Suprapubic skin (tissue), 4 donors: ENCODE measurements around the gene LAMTOR4. TPM values are rescaled to one million over a fixed set of nuclear protein-coding genes. Genes with fewer than 3 reads are reported as not detected.

ENCODE experiments used
- DNase-seq, 2 donors: peaks; one replicate each; pipeline ENCODE4 v3.0.0-alpha.2; 2019; ENCODE audit warnings: low spot score in 2 of 2
- H3K27ac ChIP-seq: fragments of 200-600 bp; sonication (generic); one replicate; pipeline ENCODE4 v1.5.1; 2019
- H3K27me3 ChIP-seq: fragments of 200-600 bp; sonication (generic); one replicate; pipeline ENCODE4 v1.5.1; 2019
- H3K36me3 ChIP-seq: fragments of 200-600 bp; sonication (generic); one replicate; pipeline ENCODE4 v1.5.1; 2019
- H3K4me1 ChIP-seq: fragments of 200-600 bp; sonication (generic); one replicate; pipeline ENCODE4 v1.5.1; 2019
- H3K4me3 ChIP-seq: fragments of 200-600 bp; sonication (generic); one replicate; pipeline ENCODE4 v1.5.1; 2019; ENCODE audit warnings: mild to moderate bottlenecking
- H3K9me3 ChIP-seq: fragments of 200-600 bp; sonication (generic); one replicate; pipeline ENCODE4 v1.5.1; 2019
- EP300 ChIP-seq: sonication (generic); formaldehyde crosslinking; IDR thresholded peaks from one replicate; pipeline ENCODE4 v1.6.1; 2017; ENCODE audit warnings: antibody characterized with exemption
- POLR2A ChIP-seq, 2 donors: fragments of 450-650 bp; IDR thresholded peaks; one replicate each; pipeline ENCODE4 v1.6.1; 2017; ENCODE audit warnings: antibody characterized with exemption in 2 of 2, mild to moderate bottlenecking in 2 of 2, moderate library complexity in 2 of 2
- POLR2AphosphoS5 ChIP-seq, 3 donors: sonication (generic); formaldehyde crosslinking; IDR thresholded peaks; one replicate each; pipeline ENCODE4 v1.6.1; 2017; ENCODE audit warnings: antibody characterized with exemption in 3 of 3
- WGBS: methylation state at CpG from one replicate; pipeline ENCODE4 v1.1.5; 2018; 5-methylcytosine and 5-hydroxymethylcytosine counted together
- total RNA-seq, 4 donors: library from RNA; depleted of rRNA; stranded (reverse); fragments of >200 nt; gene quantifications; one replicate each; pipeline ENCODE4 v1.1.0, GENCODE V29; 2016
- TF ChIP-seq, protein P1 (sequence below), 2 donors: fragments of 200-600 bp in 1 of 2; fragments of 450-650 bp in 1 of 2; sonication (generic) in 1 of 2; IDR thresholded peaks; one replicate each; pipeline ENCODE4 v1.5.1; 2016 to 2019; ENCODE audit warnings: antibody characterized with exemption in 2 of 2, mild to moderate bottlenecking in 1 of 2, moderate library complexity in 1 of 2

LAMTOR4 gene
- total RNA-seq, 4 donors from 2014 or later, result 346 to 682 (median 537) TPM

DNA sequence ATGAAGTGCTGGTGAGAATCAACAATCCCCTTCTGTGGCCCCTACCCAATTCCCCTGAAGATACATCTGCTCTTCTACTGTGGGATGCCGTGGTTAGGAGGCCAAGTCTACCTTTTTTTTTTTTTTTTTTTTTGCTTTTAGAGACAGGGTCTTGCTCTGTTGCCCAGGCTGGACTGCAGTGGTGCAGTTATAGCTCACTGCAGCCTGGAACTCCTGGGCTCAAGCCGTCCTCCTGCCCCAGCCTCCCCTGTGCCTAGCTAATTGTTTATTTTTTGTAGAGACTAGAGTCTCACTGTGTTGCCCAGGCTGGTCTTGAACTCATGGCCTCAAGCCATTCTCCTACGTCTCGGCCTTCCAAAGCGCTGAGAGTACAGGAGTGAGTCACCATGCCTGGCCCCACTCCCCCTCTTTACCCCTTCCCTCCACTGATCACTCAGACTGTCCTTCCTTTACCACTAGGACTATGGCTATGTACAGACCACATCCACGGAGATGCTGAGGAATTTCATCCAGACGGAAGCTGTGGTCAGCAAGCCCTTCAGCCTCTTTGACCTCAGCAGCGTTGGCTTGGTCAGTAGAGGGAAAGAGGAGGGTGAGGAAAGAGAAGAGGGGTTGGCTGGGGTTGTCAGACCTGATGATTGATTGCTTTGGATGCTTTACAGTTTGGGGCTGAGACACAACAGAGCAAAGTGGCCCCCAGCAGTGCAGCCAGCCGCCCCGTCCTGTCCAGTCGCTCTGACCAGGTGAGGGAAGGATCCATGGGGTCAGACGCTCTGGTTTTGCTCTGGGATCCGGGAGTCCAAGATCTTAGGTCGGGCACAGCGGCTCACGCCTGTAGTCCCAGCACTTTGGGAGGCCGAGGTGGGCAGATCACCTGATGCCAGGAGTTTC, 45.5 kb upstream of the LAMTOR4 start:
- Histone ChIP-seq H3K9me3 (no peaks in the 10 kb centered on the region), H3K4me3 (no peak overlapping the region), H3K27me3 (no peaks in the 10 kb centered on the region), H3K4me1 (peaks cover 24% of the 10 kb centered on the region), H3K27ac (no peak overlapping the region), H3K36me3 (peaks cover 60% of the 10 kb centered on the region)
- TF ChIP-seq, protein P1, sequence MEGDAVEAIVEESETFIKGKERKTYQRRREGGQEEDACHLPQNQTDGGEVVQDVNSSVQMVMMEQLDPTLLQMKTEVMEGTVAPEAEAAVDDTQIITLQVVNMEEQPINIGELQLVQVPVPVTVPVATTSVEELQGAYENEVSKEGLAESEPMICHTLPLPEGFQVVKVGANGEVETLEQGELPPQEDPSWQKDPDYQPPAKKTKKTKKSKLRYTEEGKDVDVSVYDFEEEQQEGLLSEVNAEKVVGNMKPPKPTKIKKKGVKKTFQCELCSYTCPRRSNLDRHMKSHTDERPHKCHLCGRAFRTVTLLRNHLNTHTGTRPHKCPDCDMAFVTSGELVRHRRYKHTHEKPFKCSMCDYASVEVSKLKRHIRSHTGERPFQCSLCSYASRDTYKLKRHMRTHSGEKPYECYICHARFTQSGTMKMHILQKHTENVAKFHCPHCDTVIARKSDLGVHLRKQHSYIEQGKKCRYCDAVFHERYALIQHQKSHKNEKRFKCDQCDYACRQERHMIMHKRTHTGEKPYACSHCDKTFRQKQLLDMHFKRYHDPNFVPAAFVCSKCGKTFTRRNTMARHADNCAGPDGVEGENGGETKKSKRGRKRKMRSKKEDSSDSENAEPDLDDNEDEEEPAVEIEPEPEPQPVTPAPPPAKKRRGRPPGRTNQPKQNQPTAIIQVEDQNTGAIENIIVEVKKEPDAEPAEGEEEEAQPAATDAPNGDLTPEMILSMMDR (IDR thresholded peaks at IDR 0.05), result no peak
- no peak for TF ChIP-seq EP300
- no peak for TF ChIP-seq POLR2A (IDR thresholded peaks at IDR 0.05)
- no peak for TF ChIP-seq POLR2AphosphoS5 (IDR thresholded peaks at IDR 0.05)
- 86% methylated on average over 17 of the region's 17 CpGs for WGBS
- no peak for DNase-seq

DNA sequence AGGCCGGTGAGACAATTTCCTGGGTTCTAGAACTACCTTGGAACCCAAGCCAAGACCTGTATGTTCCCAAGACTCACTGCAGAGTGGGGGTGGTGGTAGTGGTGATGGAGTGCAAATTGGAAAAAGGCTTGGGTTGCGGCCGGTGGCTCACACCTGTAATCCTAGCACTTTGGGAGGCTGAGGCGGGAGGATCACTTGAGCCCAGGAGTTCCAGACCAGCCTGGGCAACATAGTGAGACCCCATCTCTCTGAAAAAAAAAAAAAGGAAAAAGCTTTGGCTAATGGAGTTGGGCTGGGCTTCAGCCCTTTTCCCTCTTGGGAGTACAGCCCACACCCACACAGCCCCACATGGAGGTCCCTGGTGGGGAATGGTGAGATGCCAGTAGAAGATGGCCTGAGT, 43.2 kb upstream of the LAMTOR4 start:
- no peak for DNase-seq
- H3K27ac ChIP-seq, result no peak overlapping the region
- 96% methylated on average over 4 of the region's 4 CpGs for WGBS
- peaks cover 10% of the 10 kb centered on the region for H3K4me1 ChIP-seq
- H3K27me3 ChIP-seq, result no peaks in the 10 kb centered on the region
- H3K9me3 ChIP-seq, result no peaks in the 10 kb centered on the region
- TF ChIP-seq, protein P1 (IDR thresholded peaks at IDR 0.05), result no peak
- TF ChIP-seq POLR2A (IDR thresholded peaks at IDR 0.05) (no peak), POLR2AphosphoS5 (IDR thresholded peaks at IDR 0.05) (no peak), EP300 (no peak)
- no peak overlapping the region for H3K4me3 ChIP-seq
- H3K36me3 ChIP-seq, result peaks cover 71% of the 10 kb centered on the region

DNA sequence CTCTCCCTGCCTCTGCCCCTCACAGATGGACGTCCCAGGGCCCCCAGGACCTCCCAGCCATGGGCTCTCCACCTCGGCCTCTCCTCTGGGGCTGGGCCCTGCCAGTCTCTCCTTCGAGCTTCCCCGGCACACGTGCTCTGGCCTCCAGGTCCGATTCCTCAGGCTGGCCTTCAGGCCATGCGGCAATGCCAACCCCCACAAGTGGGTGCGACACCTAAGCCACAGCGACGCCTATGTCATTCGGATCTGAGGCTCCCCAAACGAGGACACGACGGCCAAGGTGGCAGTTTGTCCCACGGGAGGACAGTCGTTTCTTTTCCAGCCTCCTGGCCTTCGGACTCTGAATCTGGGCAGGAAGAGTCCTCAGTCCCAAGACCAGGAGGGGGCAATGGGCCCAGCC, 42.1 kb upstream of the LAMTOR4 start:
- H3K9me3 ChIP-seq, result no peaks in the 10 kb centered on the region
- H3K4me1 ChIP-seq, result peaks cover 10% of the 10 kb centered on the region
- DNase-seq, result no peak
- peaks cover 81% of the 10 kb centered on the region for H3K36me3 ChIP-seq
- no peaks in the 10 kb centered on the region for H3K27me3 ChIP-seq
- WGBS, result 83% methylated on average over 15 of the region's 17 CpGs
- H3K4me3 ChIP-seq, result no peak overlapping the region
- H3K27ac ChIP-seq, result no peak overlapping the region
- TF ChIP-seq, protein P1 (IDR thresholded peaks at IDR 0.05), result no peak
- TF ChIP-seq EP300 (no peak), POLR2A (IDR thresholded peaks at IDR 0.05) (no peak), POLR2AphosphoS5 (IDR thresholded peaks at IDR 0.05) (no peak)

DNA sequence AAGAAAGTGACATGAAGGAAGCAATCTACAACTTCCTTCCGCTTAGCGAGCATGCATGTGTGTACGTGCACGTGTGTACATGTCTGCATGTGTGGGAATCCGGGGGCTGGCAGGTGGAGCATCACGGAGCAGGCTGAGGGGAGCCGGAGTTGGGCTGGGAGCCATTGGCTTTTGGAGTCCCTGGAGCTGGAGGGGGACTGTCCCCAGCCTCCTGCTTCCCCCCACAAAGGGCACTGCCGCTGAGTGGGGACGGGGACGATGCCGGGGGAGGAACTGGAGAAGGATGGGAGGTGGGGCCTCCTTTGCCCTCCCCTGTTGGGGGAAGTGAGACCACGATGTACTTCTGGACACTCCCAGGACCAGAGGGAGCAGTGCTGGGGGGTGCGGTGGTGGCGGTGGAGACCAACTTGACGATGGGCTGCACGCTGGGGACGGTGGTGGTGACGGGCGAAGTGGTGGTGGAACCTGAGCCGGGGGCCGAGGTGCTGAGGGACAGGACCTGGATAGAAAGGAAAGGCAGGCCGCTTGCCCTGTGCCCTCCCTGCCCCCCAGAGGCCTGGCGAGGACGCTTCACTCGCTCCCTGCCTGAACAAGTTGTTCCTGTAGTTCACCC, 41.5 kb upstream of the LAMTOR4 start:
- Histone ChIP-seq H3K9me3 (no peaks in the 10 kb centered on the region), H3K27me3 (no peaks in the 10 kb centered on the region), H3K27ac (no peak overlapping the region), H3K36me3 (peaks cover 87% of the 10 kb centered on the region), H3K4me1 (peaks cover 6% of the 10 kb centered on the region), H3K4me3 (no peak overlapping the region)
- TF ChIP-seq, protein P1 (IDR thresholded peaks at IDR 0.05), result no peak
- no peak for TF ChIP-seq EP300
- no peak for TF ChIP-seq POLR2AphosphoS5 (IDR thresholded peaks at IDR 0.05)
- TF ChIP-seq POLR2A (IDR thresholded peaks at IDR 0.05), result no peak
- 83% methylated on average over 25 of the region's 25 CpGs for WGBS
- DNase-seq, result no peak

DNA sequence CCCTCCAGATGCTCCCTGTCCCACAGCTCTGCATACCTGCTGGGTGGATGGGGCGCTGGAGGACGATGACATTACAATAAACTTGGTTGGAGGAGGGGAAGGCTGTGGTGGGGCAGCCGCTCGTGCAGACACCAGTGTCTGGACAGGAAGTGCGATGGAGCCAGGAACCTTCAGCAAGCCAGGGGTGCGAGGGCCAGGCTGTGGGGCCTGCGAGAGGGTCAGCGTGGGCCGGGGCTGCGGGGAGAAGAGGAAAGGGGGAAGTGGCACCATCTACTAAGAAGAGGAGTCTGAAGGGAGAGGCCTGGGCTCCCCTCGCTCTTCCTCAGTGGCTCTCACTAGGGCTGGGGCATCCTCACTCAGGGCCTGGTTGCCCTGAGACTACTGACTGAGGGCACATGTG, 40.8 kb upstream of the LAMTOR4 start:
- WGBS, result 80% methylated on average over 11 of the region's 11 CpGs
- DNase-seq, result no peak
- no peak for TF ChIP-seq POLR2AphosphoS5 (IDR thresholded peaks at IDR 0.05)
- TF ChIP-seq, protein P1 (IDR thresholded peaks at IDR 0.05), result no peak
- TF ChIP-seq EP300, result no peak
- no peak for TF ChIP-seq POLR2A (IDR thresholded peaks at IDR 0.05)
- no peaks in the 10 kb centered on the region for H3K27me3 ChIP-seq
- peaks cover 94% of the 10 kb centered on the region for H3K36me3 ChIP-seq
- H3K27ac ChIP-seq, result no peak overlapping the region
- no peak overlapping the region for H3K4me3 ChIP-seq
- H3K9me3 ChIP-seq, result no peaks in the 10 kb centered on the region
- no peaks in the 10 kb centered on the region for H3K4me1 ChIP-seq
